HG02852 (cell line): Measurements from ENCODE around the gene TOMM6.
"Not testable (repeated sequence)": the region's sequence is repeated elsewhere in the genome, so short reads cannot be mapped to it uniquely, and the experiment has no call there.

Source experiments
- ATAC-seq: cut with Tn5 transposase; IDR thresholded peaks from one replicate; pipeline ENCODE4 v1.9.1; 2021; ENCODE audit warnings: mild to moderate bottlenecking, moderate library complexity; ENCODE audit not compliant: unreplicated experiment

TOMM6 gene

DNA sequence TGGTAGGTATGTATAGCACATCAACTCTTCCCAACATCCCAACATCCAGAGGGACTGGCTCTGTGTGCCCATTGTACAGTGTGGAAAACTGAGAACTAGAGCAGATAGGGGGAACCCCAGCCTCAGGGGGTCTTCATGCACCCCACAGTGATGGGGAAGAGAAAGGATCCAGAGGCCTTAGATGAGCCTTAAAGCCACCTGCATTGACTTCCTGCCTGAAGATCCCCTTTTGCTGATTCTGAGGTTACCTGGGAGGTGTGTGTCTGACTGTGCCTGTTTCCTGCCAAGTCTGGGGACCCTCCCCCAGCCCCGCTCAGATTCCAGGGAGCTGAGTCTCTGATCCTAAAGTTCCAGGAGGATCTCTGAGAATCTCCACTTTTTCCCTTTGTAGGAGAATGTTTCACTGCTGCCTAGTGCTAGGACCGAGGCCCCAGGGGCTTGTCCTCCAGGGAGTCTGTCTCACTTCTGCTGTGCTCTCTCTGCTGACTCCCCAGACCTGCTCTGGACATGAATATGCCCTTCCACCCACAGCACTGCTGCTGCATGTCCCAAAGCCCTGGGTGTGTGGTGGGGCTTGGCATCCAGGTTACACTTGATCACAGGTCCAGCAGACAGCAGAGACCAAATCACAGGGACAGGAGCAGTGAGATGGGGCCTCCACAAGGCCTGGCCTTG, 27.5 kb upstream of the TOMM6 start:
- ATAC-seq = no peak

DNA sequence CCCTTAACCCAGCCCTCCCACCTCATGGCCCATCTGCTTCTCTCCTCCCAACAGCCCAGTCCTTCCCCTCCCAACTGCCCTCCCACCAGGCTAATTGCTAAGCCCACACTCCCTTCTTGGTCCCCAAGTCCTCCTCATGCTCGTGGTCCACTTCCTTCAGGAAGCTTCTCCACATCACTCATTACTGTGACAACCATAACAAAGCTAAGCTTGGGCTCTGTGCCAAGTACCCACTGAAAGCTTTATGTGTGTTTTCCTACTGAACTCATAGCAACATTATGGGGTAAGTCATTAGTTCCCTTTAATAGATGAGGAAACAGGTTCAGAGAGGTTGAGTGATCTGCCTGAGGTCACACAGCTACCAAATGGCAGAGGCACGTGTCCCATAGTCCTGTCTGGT, 24.0 kb upstream of the TOMM6 start:
- no peak for ATAC-seq

DNA sequence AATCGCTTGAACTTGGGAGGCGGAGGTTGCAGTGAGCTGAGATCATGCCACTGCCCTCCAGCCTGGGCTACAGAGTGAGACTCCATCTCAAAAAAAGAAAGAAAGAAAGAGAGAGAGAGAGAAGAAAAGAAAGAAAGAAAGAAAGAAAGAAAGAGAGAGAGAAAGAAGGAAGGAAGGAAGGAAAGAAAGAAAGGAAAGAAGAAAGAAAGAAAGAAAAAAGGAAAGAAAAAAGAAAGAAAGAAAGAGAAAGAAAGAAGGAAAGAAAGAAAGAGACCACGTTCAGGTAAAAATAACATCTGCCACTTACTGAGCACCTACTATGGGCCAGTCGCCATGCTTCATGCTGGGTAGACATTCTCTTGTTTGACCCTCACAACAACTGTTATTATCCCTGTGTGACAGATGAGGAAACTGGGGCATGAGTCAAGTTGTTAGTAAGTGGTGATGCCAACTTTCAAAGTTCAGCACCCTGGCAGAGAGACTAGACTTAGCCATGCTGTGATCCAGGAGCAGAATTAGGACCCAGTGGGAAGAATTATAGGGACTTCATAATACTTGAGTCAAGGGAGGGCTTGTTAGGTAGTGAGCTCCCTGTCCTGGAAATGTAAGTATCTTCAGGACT, 21.3 kb upstream of the TOMM6 start:
- ATAC-seq = not testable (repeated sequence)

DNA sequence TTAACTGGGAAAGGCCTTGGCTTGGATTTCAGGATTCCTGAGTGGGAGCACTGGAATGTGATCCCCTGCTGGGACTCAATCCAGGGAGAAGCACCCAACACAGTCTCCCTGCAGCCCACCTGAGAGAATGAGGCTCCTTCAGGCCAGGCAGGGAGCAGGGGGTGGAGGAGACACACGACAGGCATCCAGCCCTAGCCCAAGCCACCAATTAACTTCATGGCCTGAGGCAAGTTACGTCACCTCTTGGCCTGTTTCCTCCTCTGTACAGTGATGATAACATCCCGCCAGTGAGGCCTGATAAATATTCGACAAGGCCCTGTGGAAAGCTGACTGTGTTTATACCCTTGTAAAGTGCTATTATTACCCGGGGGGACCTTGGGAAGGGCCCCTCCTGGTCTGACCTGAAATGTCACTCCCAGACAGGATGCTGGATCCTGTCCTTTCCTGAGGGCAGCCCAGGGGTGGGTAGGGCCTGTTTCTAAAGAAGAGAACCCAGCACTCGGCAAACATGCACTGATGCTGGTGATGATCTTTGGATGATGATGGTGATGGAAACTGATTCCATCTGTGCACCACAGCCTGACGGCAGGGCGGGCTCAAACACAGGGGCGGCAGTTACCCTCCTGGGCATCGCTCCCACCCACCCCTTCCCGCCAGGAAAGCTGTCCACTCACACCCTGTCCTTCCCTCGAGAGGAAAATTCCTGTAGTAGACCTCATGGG, 20.2 kb upstream of the TOMM6 start:
- ATAC-seq = no peak

DNA sequence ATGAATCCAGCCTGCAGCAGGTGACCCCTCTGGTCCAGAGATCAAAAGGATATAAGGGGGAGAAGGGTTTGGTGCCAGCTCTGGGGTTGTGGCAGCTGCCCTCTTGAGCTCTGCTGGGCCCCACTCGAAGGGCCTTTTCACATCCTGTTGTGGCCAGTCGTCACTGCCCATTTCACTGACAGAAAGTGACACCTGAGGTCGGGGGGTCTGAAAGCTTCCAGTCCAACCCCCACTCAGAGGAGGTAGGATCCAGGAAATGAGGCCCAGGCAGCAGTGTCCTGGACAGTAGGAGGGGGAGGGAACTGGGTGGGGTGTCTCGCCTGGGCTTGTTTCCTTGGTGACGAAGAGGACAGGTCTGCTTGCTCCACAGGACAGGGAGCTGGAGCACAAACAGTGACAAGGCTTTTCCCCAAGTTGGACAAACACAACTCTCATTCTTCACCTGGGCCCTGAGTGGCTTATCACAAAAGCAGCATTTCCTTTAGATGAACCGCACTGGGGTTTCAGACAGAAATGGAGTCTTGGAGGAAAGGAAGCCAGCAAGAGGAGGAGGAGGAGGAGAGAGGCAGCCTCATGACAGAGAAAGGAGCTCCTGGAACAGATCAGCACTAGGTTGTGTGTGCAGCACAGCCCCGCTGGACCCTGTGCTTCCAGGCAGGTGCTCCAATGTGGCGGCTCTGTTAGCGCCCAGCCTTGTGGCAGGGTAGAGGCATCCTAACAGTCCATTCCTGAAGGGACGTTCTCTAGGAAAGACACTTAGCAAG, 18.8 kb upstream of the TOMM6 start:
- no peak for ATAC-seq

DNA sequence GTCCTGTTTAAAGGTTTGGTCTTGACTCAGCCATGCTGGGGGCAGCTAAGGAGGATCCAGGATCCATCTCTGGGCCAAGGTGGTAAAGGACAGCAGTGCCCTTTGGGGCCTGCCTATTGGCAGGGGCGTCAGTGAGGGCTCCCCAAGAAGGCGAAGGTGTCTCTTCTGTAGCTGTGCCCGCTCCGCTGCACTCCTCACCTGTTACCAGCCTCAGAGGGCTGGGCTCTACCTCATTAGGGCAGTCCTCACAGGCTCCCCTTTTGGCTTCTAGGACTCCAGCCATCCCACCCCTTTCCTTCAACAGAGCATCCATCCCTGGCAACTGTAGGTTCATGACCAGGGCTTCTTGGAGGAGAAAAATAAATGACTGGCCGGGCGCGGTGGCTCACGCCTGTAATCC, 18.1 kb upstream of the TOMM6 start:
- no peak for ATAC-seq

DNA sequence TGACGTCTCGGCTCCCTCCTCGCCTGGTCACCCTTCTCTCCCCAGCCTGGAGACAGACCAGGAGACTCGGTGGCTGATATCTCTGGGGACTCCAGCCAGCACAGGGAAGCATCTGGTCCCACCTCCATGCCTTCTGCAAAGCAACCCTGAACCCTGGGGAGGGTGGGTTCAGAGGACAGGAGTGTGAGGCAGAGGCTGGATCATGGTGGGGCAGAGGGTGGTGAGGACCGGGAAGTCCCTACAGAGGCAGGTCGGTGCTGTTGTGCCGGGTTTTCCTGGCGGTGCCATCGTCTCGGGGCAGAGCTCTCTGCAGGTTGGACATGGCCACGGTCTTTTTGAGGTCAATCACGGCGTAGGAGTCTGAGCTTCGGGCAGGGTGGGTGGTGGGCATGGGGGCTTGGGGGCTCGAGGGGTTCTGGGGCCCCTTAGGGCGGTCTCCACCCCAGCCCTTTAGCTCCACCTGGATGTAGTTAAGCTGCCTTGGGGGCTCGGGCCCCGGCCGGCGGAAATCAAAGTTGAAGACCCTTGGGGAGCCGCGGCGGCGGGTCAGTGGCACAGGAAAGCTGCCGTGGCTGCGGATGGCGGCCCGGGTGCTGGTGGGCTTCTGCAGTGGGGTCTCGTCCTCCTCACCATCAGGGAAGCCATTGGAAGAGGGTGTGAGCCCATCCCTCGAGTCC, 17.0 kb upstream of the TOMM6 start:
- no peak for ATAC-seq

DNA sequence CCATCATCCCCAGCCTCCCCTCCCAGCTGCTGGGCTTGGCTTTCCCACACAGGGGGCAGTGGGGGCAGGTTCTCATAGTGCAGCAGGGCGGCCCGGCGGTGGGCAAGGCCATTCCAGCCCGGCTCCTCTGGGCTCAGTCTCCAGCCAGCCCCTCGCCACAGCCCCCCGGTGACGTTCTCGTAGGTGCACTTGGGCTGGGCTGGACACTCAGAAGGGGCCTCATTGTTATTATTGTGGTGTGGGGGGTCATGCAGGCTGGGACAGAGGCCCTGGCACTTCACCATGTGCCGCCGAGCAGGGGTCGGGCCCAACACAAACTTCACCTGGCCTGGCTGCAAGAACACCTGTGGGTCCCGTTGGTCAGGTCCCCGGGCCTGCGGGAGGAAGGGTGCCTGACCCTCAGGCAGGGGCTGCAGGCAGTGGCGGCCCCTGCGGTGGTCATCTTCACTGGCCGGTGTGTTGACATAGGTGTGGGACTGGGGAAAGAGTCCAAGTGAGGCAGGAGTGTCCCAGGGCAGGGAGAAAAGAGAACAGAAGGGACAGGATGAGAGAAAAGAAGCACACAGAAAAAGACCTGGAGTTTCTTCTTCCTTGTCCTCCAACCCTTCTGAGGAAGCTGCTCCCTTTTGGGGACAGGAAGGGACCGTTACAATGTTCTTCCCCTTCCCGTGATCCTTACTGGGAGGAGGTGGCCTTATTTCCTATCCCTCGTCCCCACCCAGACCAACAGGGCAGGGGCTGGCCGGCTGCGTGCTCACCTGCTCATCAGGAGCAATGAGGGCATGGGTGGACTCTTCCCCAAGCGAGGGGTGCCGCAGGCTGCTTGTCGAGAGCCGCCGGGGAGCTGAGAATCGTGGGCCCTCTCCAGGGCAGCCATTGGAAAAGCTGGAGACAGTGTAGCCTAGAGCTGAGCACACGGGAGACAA, 16.2 kb upstream of the TOMM6 start:
- no peak for ATAC-seq

DNA sequence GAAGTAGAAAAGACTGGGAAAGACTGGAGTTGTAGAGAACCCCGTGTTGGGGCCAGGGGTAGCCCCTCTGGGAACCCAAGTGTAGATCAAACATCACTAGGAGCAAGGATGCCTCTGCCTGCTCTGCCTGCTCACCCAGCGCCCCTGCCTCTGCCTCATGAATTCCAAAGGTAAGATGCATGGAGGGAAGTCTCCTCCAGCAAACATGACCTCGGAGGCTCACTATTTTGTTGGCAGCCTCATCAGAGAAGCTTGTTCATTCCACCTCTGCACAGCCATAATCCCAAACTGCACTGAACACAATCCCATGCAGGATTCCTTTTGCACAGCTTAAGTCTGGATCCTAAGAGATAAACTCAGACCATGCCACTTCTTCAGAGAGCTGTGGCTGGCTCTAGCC, 12.7 kb upstream of the TOMM6 start:
- no peak for ATAC-seq

DNA sequence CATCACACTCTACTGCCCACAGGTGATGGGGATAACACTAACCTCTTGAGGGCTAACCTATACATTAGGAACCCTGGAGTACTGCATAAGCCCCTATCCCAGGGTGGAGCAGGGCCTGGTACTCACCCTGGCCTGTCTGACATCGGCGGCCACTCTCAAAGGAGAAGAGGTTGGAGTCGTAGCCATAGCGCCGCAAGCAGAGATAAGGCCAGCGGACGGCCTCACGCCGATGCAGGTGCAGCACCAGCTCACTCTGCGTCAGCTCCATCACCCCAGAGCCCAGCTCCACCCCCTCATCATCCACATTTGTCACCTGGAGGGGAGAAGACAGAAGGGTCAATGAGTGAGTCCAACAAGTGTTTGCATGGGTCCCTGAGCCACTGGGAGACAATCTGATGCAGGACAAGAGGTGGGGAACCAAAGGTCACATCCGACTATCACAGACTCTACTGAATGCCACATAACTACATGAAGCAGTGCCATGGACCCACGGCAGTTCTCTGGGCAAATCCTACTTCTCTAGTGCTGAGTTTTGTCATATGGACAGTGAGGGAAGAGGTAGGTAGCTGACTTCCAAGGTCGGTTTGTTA, 12.1 kb upstream of the TOMM6 start:
- ATAC-seq = no peak

DNA sequence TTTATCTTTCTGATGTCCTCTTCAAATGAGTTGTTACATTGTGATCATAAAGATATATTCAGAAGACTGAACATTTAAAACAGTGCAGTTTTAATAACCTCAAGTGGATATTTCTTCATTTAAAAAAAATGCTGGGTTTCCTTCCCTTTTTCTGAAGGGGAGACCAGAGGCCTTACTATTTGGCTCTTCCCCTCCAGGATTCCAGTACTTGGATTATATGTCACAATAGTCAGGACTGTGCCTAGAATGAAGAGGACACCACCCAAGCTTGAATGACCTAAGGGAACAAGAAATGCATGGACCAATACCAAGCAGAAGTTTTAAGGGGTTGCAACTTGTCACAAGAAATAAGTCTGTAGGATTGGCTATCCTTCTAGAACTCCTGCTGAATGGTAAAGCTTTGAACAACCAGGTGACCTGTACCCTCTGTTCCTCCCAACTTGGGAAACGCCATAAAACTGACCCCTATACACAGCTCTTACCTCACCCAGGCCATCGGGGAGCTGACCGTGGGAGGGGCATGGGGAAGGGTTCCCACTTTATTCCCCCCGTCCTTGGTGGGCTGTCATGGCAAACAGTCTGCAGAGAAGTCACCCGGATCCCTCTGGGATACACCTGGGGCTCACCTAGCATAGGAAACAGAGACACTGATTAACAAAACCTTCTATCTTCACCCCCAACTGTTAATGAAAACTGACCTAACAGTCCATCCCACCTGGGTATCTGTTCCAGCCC, 9.8 kb upstream of the TOMM6 start:
- ATAC-seq = no peak

DNA sequence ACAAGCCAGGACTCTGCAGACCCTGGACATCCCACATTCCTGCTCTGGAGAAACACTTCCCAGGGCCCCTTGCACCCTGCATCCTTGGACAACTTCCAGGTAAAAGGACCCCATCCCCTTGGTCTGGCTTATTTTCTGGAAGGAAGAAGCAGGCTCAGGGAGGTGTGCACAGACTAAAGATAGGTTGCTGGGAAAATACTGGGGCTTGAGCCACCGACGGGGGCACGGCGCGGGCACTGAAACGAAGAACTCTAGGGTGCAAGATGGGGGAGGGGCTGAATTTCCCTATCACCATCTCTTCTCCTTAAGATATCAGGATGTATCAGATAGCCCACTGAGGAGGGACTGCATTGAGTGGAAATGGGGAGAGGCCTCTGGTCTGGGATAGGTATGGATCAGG, 8.6 kb upstream of the TOMM6 start:
- ATAC-seq = no peak

DNA sequence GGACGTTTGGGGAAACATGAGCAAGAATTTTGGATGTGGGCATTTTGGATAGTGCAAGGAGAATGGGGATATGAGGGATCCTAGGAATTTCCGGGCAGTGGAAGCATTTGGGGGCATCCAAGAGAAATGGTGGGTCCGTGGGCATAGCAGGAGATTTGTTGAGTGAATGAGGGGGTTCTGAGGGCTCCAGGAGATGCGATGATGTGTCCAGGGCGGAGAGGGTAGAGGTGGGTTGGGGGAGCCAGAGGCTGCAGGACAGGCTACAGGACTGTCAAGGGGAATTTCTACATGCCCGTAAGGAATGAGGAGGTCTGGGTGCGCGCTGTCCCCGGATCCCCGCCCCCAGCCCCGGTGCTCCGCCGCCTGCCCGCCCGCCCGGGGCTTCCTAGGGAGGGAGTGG, 8.2 kb upstream of the TOMM6 start:
- ATAC-seq = no peak

DNA sequence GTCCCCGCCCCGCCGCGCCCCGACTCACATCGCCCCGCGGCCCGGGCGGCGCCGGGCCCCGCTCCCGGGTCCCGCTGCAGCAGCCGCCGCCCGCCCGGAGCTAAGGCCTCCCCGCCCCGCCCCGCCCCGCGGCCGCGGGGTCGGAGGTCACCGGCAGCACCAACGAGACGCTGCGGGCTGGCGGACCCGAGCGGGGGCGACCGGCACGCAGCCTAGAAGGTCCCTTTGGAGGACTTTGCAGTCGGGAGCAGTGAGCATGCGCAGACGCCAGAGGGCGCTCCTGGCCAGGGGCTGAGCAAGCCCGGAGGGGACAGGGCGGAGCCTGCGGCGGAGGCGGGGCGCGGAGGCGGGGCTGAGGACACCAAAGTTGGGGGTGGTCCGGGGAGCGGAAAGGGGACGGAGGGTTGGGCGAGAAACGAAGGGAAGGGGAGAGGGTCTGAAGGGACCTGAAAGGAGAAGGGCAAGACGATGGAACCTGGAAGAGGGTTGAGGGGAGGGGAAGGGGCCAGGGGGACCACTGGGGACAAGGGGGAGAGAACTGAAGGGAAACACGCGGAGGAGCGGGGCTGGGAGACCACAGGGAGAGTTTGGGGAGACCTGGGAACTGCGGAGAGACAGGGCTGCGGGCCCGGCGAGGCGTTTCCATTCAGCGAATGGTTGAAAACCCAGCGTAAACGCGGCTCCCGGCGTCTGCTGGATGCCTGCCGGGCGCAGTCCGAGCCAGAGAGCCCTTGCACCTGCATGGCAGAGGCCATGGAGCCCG, 7.5 kb upstream of the TOMM6 start, which contains the start of gene FRS3:
Gene FRS3, minus strand, starts transcription at position 113 of the 763 bp plus-strand sequence. CDS start 2,913 bp downstream, outside the sequence.
- ATAC-seq = peak; percentile 97

DNA sequence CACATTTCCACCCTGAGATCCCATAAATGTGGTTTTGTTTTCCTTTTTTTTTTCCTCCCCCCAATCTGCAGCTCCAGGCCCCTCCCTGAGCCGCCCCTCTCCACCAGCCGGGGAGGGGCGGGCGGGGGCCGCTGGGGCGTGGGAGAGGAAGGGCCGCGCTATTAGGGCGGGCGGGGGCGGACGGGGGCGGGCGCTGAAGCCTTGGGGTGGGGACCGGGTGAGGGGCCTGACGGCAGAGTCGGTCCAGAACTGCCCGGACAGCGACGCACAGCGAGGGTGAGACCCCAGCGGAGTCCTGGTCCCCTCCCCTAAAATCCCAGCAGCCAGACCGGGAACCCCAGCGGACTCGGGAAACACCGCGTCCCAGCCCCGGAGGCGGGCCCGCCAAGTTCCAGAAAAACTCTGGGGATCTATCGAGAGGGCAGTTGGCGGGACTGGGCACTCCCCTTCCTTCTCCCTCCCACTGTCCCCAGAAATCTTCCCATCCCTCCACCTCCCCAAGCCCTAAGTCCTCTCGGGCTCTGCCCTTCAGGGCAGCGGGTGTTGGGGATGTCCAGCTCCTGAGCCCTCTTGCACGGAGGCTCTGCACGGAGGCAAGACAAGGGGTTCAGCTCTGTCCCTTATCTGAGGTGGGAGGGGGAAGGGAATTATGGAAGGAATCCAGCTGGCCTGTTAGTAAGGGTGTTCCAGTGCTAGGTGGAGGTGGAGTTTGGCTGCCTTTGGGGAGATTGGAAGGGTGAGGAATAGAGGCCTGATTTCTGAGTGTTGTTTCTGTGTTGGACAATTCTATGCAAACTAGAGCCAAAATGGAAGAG, 6.7 kb upstream of the TOMM6 start, which contains the start of gene PRICKLE4:
Gene PRICKLE4, plus strand, starts transcription at position 232 of the 815 bp plus-strand sequence. CDS start 2,692 bp downstream, outside the sequence.
- no peak for ATAC-seq

DNA sequence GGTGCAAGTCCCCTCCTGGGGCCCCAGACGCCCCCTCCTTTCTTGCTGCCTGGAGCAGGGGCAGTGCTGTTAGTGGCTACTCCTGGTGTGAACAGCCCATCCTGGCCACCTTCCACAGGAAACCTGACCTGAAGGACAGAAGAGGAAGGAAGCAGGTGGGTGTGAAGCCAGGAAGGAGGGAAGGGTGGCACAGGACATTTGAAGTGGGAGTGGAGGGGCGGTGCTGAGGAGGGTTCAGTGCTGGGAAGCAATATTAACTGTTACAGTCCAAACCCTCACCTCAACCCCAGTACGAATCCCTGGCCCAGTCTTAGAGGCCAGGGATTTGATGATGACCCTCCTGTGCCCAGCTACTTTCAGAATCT, 6.1 kb upstream of the TOMM6 start:
- ATAC-seq = no peak
